Lung (tissue), 12 donors: ENCODE measurements around the gene PYGL. TPM values are rescaled to one million over a fixed set of nuclear protein-coding genes. Genes with fewer than 3 reads are reported as not detected.

Experiments used
- ATAC-seq: fragments of 200-7000 bp; cut with Tn5 transposase; one replicate; pipeline ENCODE4 v1.9.1; 2020; ENCODE audit warnings: moderate number of reproducible peaks; ENCODE audit not compliant: insufficient read depth, low FRiP score
- DNase-seq, 3 donors: peaks; one replicate each; pipeline ENCODE4 v3.0.0-alpha.2; 2013 to 2017
- H3K27ac ChIP-seq, 2 donors: one replicate each; pipeline ENCODE4 v1.5.1; 2013; ENCODE audit warnings: mild to moderate bottlenecking in 2 of 2, moderate library complexity in 2 of 2, control low read depth in 1 of 2, inconsistent platforms in 1 of 2, low read depth in 1 of 2, low read length in 1 of 2
- H3K27me3 ChIP-seq, 3 donors: one replicate each; pipeline ENCODE4 v1.5.1; 2013; ENCODE audit warnings: low read length in 2 of 3; ENCODE audit not compliant: control insufficient read depth in 3 of 3, insufficient read depth in 3 of 3
- H3K36me3 ChIP-seq, 4 donors: one replicate each; pipeline ENCODE4 v1.5.1; 2013; ENCODE audit warnings: low read length in 4 of 4, mild to moderate bottlenecking in 1 of 4, moderate library complexity in 1 of 4; ENCODE audit not compliant: control insufficient read depth in 4 of 4, insufficient read depth in 4 of 4
- H3K4me1 ChIP-seq, 5 donors: one replicate each; pipeline ENCODE4 v1.5.1; 2013; ENCODE audit warnings: low read length in 5 of 5, mild to moderate bottlenecking in 2 of 5, moderate library complexity in 1 of 5; ENCODE audit not compliant: control insufficient read depth in 5 of 5, insufficient read depth in 5 of 5
- H3K4me3 ChIP-seq: one replicate; pipeline ENCODE4 v1.5.1; 2013; ENCODE audit warnings: mild to moderate bottlenecking, control low read depth, moderate library complexity
- H3K9ac ChIP-seq, 2 donors: one replicate each; pipeline ENCODE4 v1.5.1; 2013; ENCODE audit warnings: low read length in 2 of 2, control low read depth in 1 of 2; ENCODE audit not compliant: insufficient read depth in 1 of 2
- H3K9me3 ChIP-seq, 4 donors: one replicate each; pipeline ENCODE4 v1.5.1; 2013; ENCODE audit warnings: low read length in 3 of 4, mild to moderate bottlenecking in 1 of 4, moderate library complexity in 1 of 4; ENCODE audit not compliant: control insufficient read depth in 4 of 4, insufficient read depth in 3 of 4
- CTCF ChIP-seq: IDR thresholded peaks from 2 replicates; pipeline ENCODE4 v1.5.1; 2012; ENCODE audit warnings: mild to moderate bottlenecking; ENCODE audit errors: control extremely low read depth, extremely low read depth
- WGBS, 2 donors: extraction: QIAGEN DNeasy Blood & Tissue Kit; methylation state at CpG; one replicate each; pipeline ENCODE4 v1.1.7; 2013; 5-methylcytosine and 5-hydroxymethylcytosine counted together
- polyA plus RNA-seq, 2 donors: library from polyadenylated mRNA; stranded (reverse); fragments of 200-250 nt; gene quantifications; one replicate each; pipeline ENCODE4 v1.2.1, GENCODE V29; 2013
- total RNA-seq, 2 donors: library from RNA; depleted of rRNA in 1 of 2; stranded (reverse); fragments of >200 nt in 1 of 2; gene quantifications; one replicate each; pipeline ENCODE4 v1.2.1, GENCODE V29; 2014 to 2021
- donor health status: control.
- donor health status: control.
- donor health status: Bipolar disorder and iron deficiency.
- donor health status: healthy.
- donor health status: DM: yes; HTN: yes; CAD: no.

Gene PYGL
- total and polyA plus RNA-seq, 4 donors: 18.7 to 85.4 (median 45.3) TPM

- Histone ChIP-seq H3K9me3 (no peaks in the 10 kb centered on the region), H3K36me3 (peaks cover 0 to 13% (median 5%) of the 10 kb centered on the region in 4 donors), H3K9ac (no peak overlapping the region), H3K27me3 (no peaks in the 10 kb centered on the region), H3K4me1 (no peaks in the 10 kb centered on the region), H3K27ac (no peak overlapping the region), H3K4me3 (no peak overlapping the region)
- ATAC-seq (no peak), DNase-seq (no peak)
- 29 to 44% methylated on average over 1 of the region's 1 CpG for WGBS, 2 donors
- TF ChIP-seq CTCF: no peak
These were observed 12.1 kb downstream of the PYGL start for GRCh38 chr14:50932156-50932555.

- no peak for DNase-seq
- no peak for TF ChIP-seq CTCF
- ATAC-seq: no peak
- Histone ChIP-seq H3K9ac (no peak overlapping the region), H3K27ac (no peak overlapping the region), H3K4me3 (no peak overlapping the region), H3K27me3 (no peaks in the 10 kb centered on the region), H3K9me3 (no peaks in the 10 kb centered on the region), H3K36me3 (peaks cover 0 to 13% (median 5%) of the 10 kb centered on the region in 4 donors), H3K4me1 (no peaks in the 10 kb centered on the region)
- WGBS, 2 donors: 99 to 100% methylated on average over 3 of the region's 3 CpGs
These were observed 12.7 kb downstream of the PYGL start for GRCh38 chr14:50931559-50931958.

- H3K9me3 ChIP-seq: no peaks in the 10 kb centered on the region
- peaks cover 0 to 13% (median 5%) of the 10 kb centered on the region in 4 donors for H3K36me3 ChIP-seq
- WGBS, 2 donors: 70 to 99% methylated on average over 2 of the region's 2 CpGs
- H3K4me1 ChIP-seq: no peaks in the 10 kb centered on the region
- no peak for TF ChIP-seq CTCF
- H3K27me3 ChIP-seq: no peaks in the 10 kb centered on the region
- ATAC-seq (no peak), DNase-seq (no peak)
- no peak overlapping the region for H3K27ac ChIP-seq
- no peak overlapping the region for H3K4me3 ChIP-seq
- no peak overlapping the region for H3K9ac ChIP-seq
These were observed 14.8 kb downstream of the PYGL start for GRCh38 chr14:50929506-50929905.

GRCh38 chr14:50928002-50928635 is 16.2 kb downstream of the PYGL start:
- TF ChIP-seq CTCF: no peak
- H3K4me3 ChIP-seq: no peak overlapping the region
- ATAC-seq (peak; percentile 74), DNase-seq (peak in 2 of 3 donors; percentile 5 to 19)
- H3K27ac ChIP-seq: peak overlapping the region in 1 of 2 donors; percentile 45
- H3K9ac ChIP-seq: no peak overlapping the region
- 61 to 72% methylated on average over 6 of the region's 6 CpGs for WGBS, 2 donors
- H3K36me3 ChIP-seq: peaks cover 0 to 13% (median 5%) of the 10 kb centered on the region in 4 donors
- no peaks in the 10 kb centered on the region for H3K9me3 ChIP-seq
- no peaks in the 10 kb centered on the region for H3K27me3 ChIP-seq
- no peaks in the 10 kb centered on the region for H3K4me1 ChIP-seq
